IMR-90 (cell line): ENCODE measurements around the gene SDC4. TPM values are rescaled to one million over a fixed set of nuclear protein-coding genes. Genes with fewer than 3 reads are reported as not detected.
"Not testable (repeated sequence)": the region's sequence is repeated elsewhere in the genome, so short reads cannot be mapped to it uniquely, and the experiment has no call there.

Source experiments
- ATAC-seq: fragments of 200-7000 bp; cut with Tn5 transposase; 2 replicates; pipeline ENCODE4 v1.9.1; 2020; ENCODE audit warnings: low read depth, mild to moderate bottlenecking, moderate library complexity
- BruUV-seq: library from RNA; stranded (reverse); fragments of 400-500 nt; replicated peaks from 2 replicates; lab custom pipeline; 2021; lab: Mats Ljungman, UMichigan
- CTCF ChIA-PET: fragments of 300-600 bp; formaldehyde crosslinking; extraction: SDS; loops from one replicate; lab custom pipeline; 2021; ENCODE audit warnings: antibody characterized with exemption; lab: Yijun Ruan, JAX
- POLR2A ChIA-PET: fragments of 300-600 bp; sonication (Branson Sonifier 250); formaldehyde crosslinking; loops from one replicate; lab custom pipeline; 2022; ENCODE audit warnings: antibody characterized with exemption; ENCODE audit not compliant: unreplicated experiment; lab: Charles Lee
- DNase-seq: peaks from one replicate; pipeline ENCODE4 v3.0.0; 2013
- H2AFZ ChIP-seq: replicated peaks from 2 replicates; pipeline ENCODE3; 2013; ENCODE audit warnings: low read length, mild to moderate bottlenecking; ENCODE audit not compliant: poor library complexity
- H2AK5ac ChIP-seq: 2 replicates; pipeline ENCODE4 v1.6.1; 2013; ENCODE audit warnings: low read depth, low read length, inconsistent platforms
- H2AK9ac ChIP-seq: replicated peaks from 2 replicates; pipeline ENCODE3; 2013; ENCODE audit warnings: mild to moderate bottlenecking, low read depth, low read length, moderate library complexity; ENCODE audit not compliant: poor library complexity
- H2BK120ac ChIP-seq: 2 replicates; pipeline ENCODE4 v1.6.1; 2013; ENCODE audit warnings: low read depth, low read length, inconsistent platforms
- H2BK15ac ChIP-seq: 3 replicates; pipeline ENCODE4 v1.6.1; 2013; ENCODE audit warnings: low read depth, low read length, inconsistent platforms
- H2BK20ac ChIP-seq: 2 replicates; pipeline ENCODE4 v1.6.1; 2013; ENCODE audit warnings: low read depth, mild to moderate bottlenecking, inconsistent platforms, low read length, moderate library complexity
- H2BK5ac ChIP-seq: 2 replicates; pipeline ENCODE4 v1.6.1; 2013; ENCODE audit warnings: mild to moderate bottlenecking, low read depth, low read length, inconsistent platforms; ENCODE audit not compliant: poor library complexity, severe bottlenecking
- H3K14ac ChIP-seq: replicated peaks from 2 replicates; pipeline ENCODE4 v1.6.1; 2013; ENCODE audit warnings: low read depth, low read length, inconsistent platforms
- H3K18ac ChIP-seq: 2 replicates; pipeline ENCODE4 v1.6.1; 2013; ENCODE audit warnings: low read depth, low read length, control low read depth
- H3K23ac ChIP-seq: 2 replicates; pipeline ENCODE4 v1.6.1; 2013; ENCODE audit warnings: low read depth, low read length, inconsistent platforms
- H3K27ac ChIP-seq: 2 replicates; pipeline ENCODE4 v1.5.1; 2013; ENCODE audit warnings: mild to moderate bottlenecking, control low read depth, low read length; ENCODE audit not compliant: insufficient read depth
- H3K27me3 ChIP-seq: 2 replicates; pipeline ENCODE4 v1.6.1; 2013; ENCODE audit warnings: low read length; ENCODE audit not compliant: control insufficient read depth, insufficient read depth
- H3K36me3 ChIP-seq: 2 replicates; pipeline ENCODE4 v1.6.1; 2013; ENCODE audit warnings: low read length, mixed read lengths; ENCODE audit not compliant: control insufficient read depth, insufficient read depth
- H3K4ac ChIP-seq: 2 replicates; pipeline ENCODE4 v1.6.1; 2013; ENCODE audit warnings: low read depth, low read length, inconsistent platforms
- H3K4me1 ChIP-seq: 2 replicates; pipeline ENCODE4 v1.6.1; 2013; ENCODE audit warnings: low read length, mixed read lengths; ENCODE audit not compliant: control insufficient read depth, insufficient read depth
- H3K4me2 ChIP-seq: 2 replicates; pipeline ENCODE4 v1.6.1; 2013; ENCODE audit warnings: low read depth, mild to moderate bottlenecking, control low read depth, low read length, moderate library complexity
- H3K4me3 ChIP-seq: 2 replicates; pipeline ENCODE4 v1.5.1; 2013; ENCODE audit warnings: low read depth, mild to moderate bottlenecking, control low read depth, low read length, moderate library complexity; ENCODE audit not compliant: insufficient read depth
- H3K56ac ChIP-seq: 2 replicates; pipeline ENCODE4 v1.6.1; 2013; ENCODE audit warnings: low read length, inconsistent platforms; ENCODE audit not compliant: insufficient read depth; ENCODE audit errors: extremely low read depth
- H3K79me1 ChIP-seq, 2 experiments: 2 replicates each; pipeline ENCODE4 v1.6.1; 2013; ENCODE audit warnings: low read length in 2 of 2, inconsistent platforms in 1 of 2, low read depth in 1 of 2
- H3K9ac ChIP-seq: 2 replicates; pipeline ENCODE4 v1.6.1; 2013; ENCODE audit warnings: low read depth, low read length, control low read depth
- H3K9me1 ChIP-seq: 2 replicates; pipeline ENCODE4 v1.6.1; 2013; ENCODE audit warnings: low read length, inconsistent platforms; ENCODE audit not compliant: insufficient read depth
- H3K9me3 ChIP-seq: 2 replicates; pipeline ENCODE4 v1.6.1; 2013; ENCODE audit warnings: low read length; ENCODE audit not compliant: control insufficient read depth, insufficient read depth
- H4K20me1 ChIP-seq: 2 replicates; pipeline ENCODE4 v1.6.1; 2013; ENCODE audit warnings: low read length, inconsistent platforms; ENCODE audit not compliant: insufficient read depth
- H4K5ac ChIP-seq: 2 replicates; pipeline ENCODE4 v1.6.1; 2013; ENCODE audit warnings: mild to moderate bottlenecking, low read depth, low read length, control low read depth
- H4K8ac ChIP-seq, 2 experiments: 2 replicates each; pipeline ENCODE4 v1.6.1; 2013; ENCODE audit warnings: low read depth in 2 of 2, low read length in 2 of 2, control low read depth in 1 of 2, inconsistent platforms in 1 of 2
- H4K91ac ChIP-seq: 2 replicates; pipeline ENCODE4 v1.6.1; 2013; ENCODE audit warnings: low read depth, low read length, inconsistent platforms; ENCODE audit not compliant: insufficient read depth
- CEBPB ChIP-seq: IDR thresholded peaks from 2 replicates; pipeline ENCODE4 v1.6.1; 2012; ENCODE audit warnings: low read depth, low read length, improper control_type of control experiment
- CHD1 ChIP-seq: IDR thresholded peaks from 2 replicates; pipeline ENCODE4 v1.6.1; 2012; ENCODE audit warnings: low read depth, low read length, improper control_type of control experiment
- MAFK ChIP-seq: IDR thresholded peaks from 2 replicates; pipeline ENCODE4 v1.6.1; 2012; ENCODE audit warnings: low read depth, low read length, improper control_type of control experiment
- MAZ ChIP-seq: IDR thresholded peaks from 2 replicates; pipeline ENCODE4 v1.6.1; 2012; ENCODE audit warnings: low read depth, mild to moderate bottlenecking, low read length, improper control_type of control experiment, moderate library complexity, borderline replicate concordance
- MXI1 ChIP-seq: IDR thresholded peaks from 2 replicates; pipeline ENCODE4 v1.6.1; 2012; ENCODE audit warnings: low read depth, mild to moderate bottlenecking, low read length, moderate library complexity, borderline replicate concordance
- SMC3 ChIP-seq: fragments of 150-350 bp; IDR thresholded peaks from 2 replicates; pipeline ENCODE4 v1.6.1; 2016; ENCODE audit warnings: low read depth, mild to moderate bottlenecking, antibody characterized with exemption, low read length, moderate library complexity
- WGBS, 2 experiments: methylation state at CpG; one replicate each; pipeline versions ENCODE4 v1.1.5 to v1.1.7; 2013; ENCODE audit warnings: missing lambda C conversion rate in 2 of 2; ENCODE audit not compliant: insufficient read length in 1 of 2; ENCODE audit errors: extremely low coverage in 2 of 2; 5-methylcytosine and 5-hydroxymethylcytosine counted together
- dilution Hi-C: fragments of 300-500 bp; cut with HindIII; formaldehyde crosslinking; loops from one replicate; pipeline ENCODE4 v1.14.3; 2018; ENCODE audit warnings: low sequenced_read_pairs; ENCODE audit not compliant: unreplicated experiment
- in situ Hi-C: fragments of 300-500 bp; cut with MboI; formaldehyde crosslinking; loops from 3 replicates; pipeline ENCODE4 v1.14.3; 2019; ENCODE audit warnings: low sequenced_read_pairs, inconsistent platforms, mixed read lengths
- intact Hi-C: fragments of 100-400 bp; cut with micrococcal nuclease; formaldehyde crosslinking; loops from 2 replicates; pipeline ENCODE4 v1.10.0; 2022
- polyA plus RNA-seq, 3 experiments: library from polyadenylated mRNA; depleted of rRNA; stranded (reverse); fragments of >200 nt; gene quantifications; 2 replicates each; pipeline ENCODE4 v1.2.3, GENCODE V29; 2012; ENCODE audit warnings: low replicate concordance in 1 of 3
- total RNA-seq: library from RNA; depleted of rRNA; stranded (reverse); fragments of >200 nt; gene quantifications from 2 replicates; pipeline ENCODE4 v1.2.3, GENCODE V29; 2012

SDC4 gene
- total and polyA plus RNA-seq, 2 of the 4 experiments (the other 2 are of a cell fraction): 203 to 265 TPM

DNA sequence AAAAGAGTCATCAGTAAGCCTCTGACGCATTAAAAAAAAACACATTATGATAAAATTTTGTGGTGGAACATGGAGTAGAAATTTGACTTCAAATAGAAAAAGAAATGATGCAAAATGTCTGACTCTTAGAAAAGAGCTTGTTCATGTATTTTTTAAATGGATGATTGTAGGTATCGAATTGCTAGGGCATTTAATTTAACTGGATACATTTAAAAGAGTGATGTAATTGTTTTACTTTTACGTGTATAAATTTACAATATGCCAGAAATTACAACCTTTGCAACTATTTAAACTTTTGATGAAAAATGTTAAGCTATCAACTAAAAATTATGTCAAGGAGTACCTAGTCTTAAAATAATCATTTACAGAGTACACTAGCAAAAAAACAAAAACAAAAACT, 4.5 kb upstream of the SDC4 start:
- H2BK5ac ChIP-seq: no peak overlapping the region
- H3K9me3 ChIP-seq: no peaks in the 10 kb centered on the region
- peaks cover 20% of the 10 kb centered on the region for H3K4me1 ChIP-seq
- H4K5ac ChIP-seq: no peak overlapping the region
- no peak overlapping the region for H3K23ac ChIP-seq
- H4K91ac ChIP-seq: no peak overlapping the region
- no peak overlapping the region for H3K18ac ChIP-seq
- DNase-seq (no peak), ATAC-seq (no peak)
- H3K9ac ChIP-seq: no peak overlapping the region
- H3K4ac ChIP-seq: no peak overlapping the region
- peaks cover 7% of the 10 kb centered on the region for H3K9me1 ChIP-seq
- H3K36me3 ChIP-seq: no peaks in the 10 kb centered on the region
- H3K4me3 ChIP-seq: no peak overlapping the region
- no peak overlapping the region for H3K14ac ChIP-seq
- no peak overlapping the region for H3K27ac ChIP-seq
- no peaks in the 10 kb centered on the region for H3K27me3 ChIP-seq
- no CpG with 5 or more reads among the region's 3 CpGs for WGBS, 2 experiments
- dilution Hi-C loops: no loop called here
- H2AK9ac ChIP-seq: no peak overlapping the region
- H2BK20ac ChIP-seq: no peak overlapping the region
- CTCF ChIA-PET: interaction anchor here (0.6 to 1.7 kb wide), 5 partner anchors 10 to 94 kb away, joined by 3 to 6 read pairs (median 3); partner anchors contain the start of gene SYS1
- H2BK120ac ChIP-seq: no peak overlapping the region
- H2AFZ ChIP-seq: no peak overlapping the region
- peaks cover 6% of the 10 kb centered on the region for H4K20me1 ChIP-seq
- BruUV-seq: no TSS peak
- H3K56ac ChIP-seq: no peak overlapping the region
- POLR2A ChIA-PET: no interaction called here
- intact Hi-C loops: no loop called here
- H3K4me2 ChIP-seq: no peak overlapping the region
- no peak overlapping the region for H4K8ac ChIP-seq
- H3K79me1 ChIP-seq: peaks cover 0 to 20% of the 10 kb centered on the region in 2 experiments; a peak in 2 of 4 replicates
- in situ Hi-C loops: no loop called here
- TF ChIP-seq SMC3 (no peak), CEBPB (no peak), MXI1 (no peak), MAZ (no peak), CHD1 (no peak), MAFK (no peak)
- no peak overlapping the region for H2AK5ac ChIP-seq
- H2BK15ac ChIP-seq: no peak overlapping the region

DNA sequence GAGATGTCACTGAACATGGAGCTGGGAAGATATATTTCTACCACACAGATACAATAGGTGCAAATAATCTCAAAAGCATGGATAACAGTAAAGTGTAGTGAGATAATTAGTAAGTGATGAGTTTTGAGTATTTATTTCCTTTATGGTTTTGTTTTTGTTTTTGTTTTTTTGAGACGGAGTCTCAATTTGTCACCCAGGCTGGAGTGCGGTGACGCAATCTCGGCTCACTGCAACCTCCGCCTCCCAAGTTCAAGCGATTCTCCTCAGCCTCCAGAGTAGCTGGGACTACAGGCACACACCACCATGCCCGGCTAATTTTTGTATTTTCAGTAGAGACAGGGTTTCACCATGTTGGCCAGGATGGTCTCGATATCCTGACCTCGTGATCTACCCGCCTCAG, 2.6 kb upstream of the SDC4 start:
- H3K14ac ChIP-seq, H3K27ac ChIP-seq, H3K9me3 ChIP-seq, H3K4me3 ChIP-seq, BruUV-seq, H2AK5ac ChIP-seq, H3K9ac ChIP-seq, H3K18ac ChIP-seq, H3K4me2 ChIP-seq, H2BK20ac ChIP-seq, H3K4ac ChIP-seq, H2AK9ac ChIP-seq, H4K8ac ChIP-seq, H2BK120ac ChIP-seq, H4K5ac ChIP-seq, POLR2A ChIA-PET, H2BK15ac ChIP-seq, H3K36me3 ChIP-seq, H4K91ac ChIP-seq, H2BK5ac ChIP-seq, dilution Hi-C loops, H3K27me3 ChIP-seq, in situ Hi-C loops, ATAC-seq, H3K23ac ChIP-seq, H2AFZ ChIP-seq, intact Hi-C loops, H3K56ac ChIP-seq, DNase-seq: not testable (repeated sequence)
- Histone ChIP-seq H3K79me1 (peaks cover 0 to 33% of the 10 kb centered on the region in 2 experiments; a peak in 3 of 4 replicates), H3K4me1 (peaks cover 20% of the 10 kb centered on the region), H4K20me1 (peaks cover 25% of the 10 kb centered on the region), H3K9me1 (peaks cover 11% of the 10 kb centered on the region)
- CTCF ChIA-PET: interaction anchor here (1.1 kb wide), 1 partner anchor 14 kb away, joined by 3 read pairs; no protein-coding TSS in a partner anchor
- 88% methylated on average over 6 of the region's 10 CpGs; no CpG with 5 or more reads in 1 of the 2 experiments for WGBS, 2 experiments
